ENCODE data around the gene ARRDC2. TPM values are rescaled to one million over a fixed set of nuclear protein-coding genes. Genes with fewer than 3 reads are reported as not detected.

The ARRDC2 gene
- total and polyA plus RNA-seq, 2 donors (not counting 1 experiment from before 2014, with no cell fraction given), result 131 to 639 TPM

- CTCF ChIA-PET, result interaction anchor here (1.0 to 4.4 kb wide), 6 partner anchors 8 to 37 kb away, joined by 4 to 43 read pairs (median 6); no protein-coding TSS in a partner anchor
- WGBS (ENCODE audit: insufficient coverage), result 34% methylated on average over 21 of the region's 21 CpGs
- peak overlapping the region; percentile 79 for H3K4me3 Mint-ChIP-seq
- TF ChIP-seq CTCF (IDR thresholded peaks at IDR 0.05) (no peak), EZH2 (IDR thresholded peaks at IDR 0.05; ENCODE audit: borderline replicate concordance, insufficient read depth, low read depth, low read length, poor library complexity, severe bottlenecking) (no peak)
- intact Hi-C loops (cut with micrococcal nuclease), result loop anchor here (5.0 kb wide), 3 partner anchors 76 to 271 kb away; partner anchors contain the start of genes IFI30 and MAST3
- Histone ChIP-seq H3K79me2 (ENCODE audit: control insufficient read depth, insufficient read depth, low read length) (no peaks in the 10 kb centered on the region), H3K9ac (ENCODE audit: low read length) (peak overlapping the region; percentile 22), H3K4me1 (ENCODE audit: control insufficient read depth in 2 of 2, insufficient read depth in 2 of 2, low read length in 2 of 2) (peaks cover 51 to 64% of the 10 kb centered on the region in 2 donors), H2AFZ (ENCODE audit: insufficient read depth, low read depth, low read length, poor library complexity, severe bottlenecking) (peak overlapping the region; percentile 40), H3K4me3 (ENCODE audit: control extremely low read depth in 1 of 5, extremely low read depth in 1 of 5, insufficient read depth in 1 of 5, low read depth in 2 of 5, low read length in 4 of 5) (peak overlapping the region in 2 of 5 experiments; percentile 18 to 35), H4K20me1 (ENCODE audit: control insufficient read depth, insufficient read depth, low read length, poor library complexity, severe bottlenecking) (no peaks in the 10 kb centered on the region), H3K4me2 (replicated peaks; ENCODE audit: low read depth, low read length, poor library complexity, severe bottlenecking) (peak overlapping the region; percentile 57), H3K27me3 (replicated peaks in 1 of 4; ENCODE audit: control extremely low read depth in 1 of 4, control insufficient read depth in 3 of 4, insufficient read depth in 4 of 4, low read length in 3 of 4) (no peaks in the 10 kb centered on the region), H3K27ac (ENCODE audit: low read length in 2 of 2) (peak overlapping the region; percentile 95 to 99), H3K9me3 (ENCODE audit: control extremely low read depth in 1 of 3, control insufficient read depth in 2 of 3, insufficient read depth in 1 of 3, low read length in 2 of 3) (peaks cover 0 to 9% (median 3%) of the 10 kb centered on the region in 3 donors), H3K36me3 (replicated peaks in 1 of 2; ENCODE audit: control extremely low read depth in 1 of 2, control insufficient read depth in 1 of 2, extremely low read depth in 1 of 2, insufficient read depth in 2 of 2, low read length in 1 of 2) (no peaks in the 10 kb centered on the region)
- peak; percentile 84 for DNase-seq
- H3K27ac Mint-ChIP-seq, result peak overlapping the region; percentile 98
- no peaks in the 10 kb centered on the region for H3K27me3 Mint-ChIP-seq
- peak; percentile 22 for ATAC-seq (ENCODE audit: low read depth)
- POLR2A ChIA-PET, result interaction anchor here (0.5 to 7.8 kb wide), 9 partner anchors 9 to 268 kb away, joined by 3 to 160 read pairs (median 7); partner anchors contain the start of gene ARRDC2
- H3K4me1 Mint-ChIP-seq, result peaks cover 68% of the 10 kb centered on the region
- no peaks in the 10 kb centered on the region for H3K9me3 Mint-ChIP-seq (ENCODE audit: insufficient read depth)
Observed at GRCh38 chr19:18021121-18021755, 13.3 kb downstream of the ARRDC2 start.

All from B cell (primary cell).